NB4 (cell line): ENCODE measurements around the gene TAPBPL.

Experiments
- MAX ChIP-seq: IDR thresholded peaks from 2 replicates; pipeline ENCODE4 v1.6.1; 2011; ENCODE audit warnings: low read depth, low read length
- MYC ChIP-seq: IDR thresholded peaks from 2 replicates; pipeline ENCODE4 v1.6.1; 2011; ENCODE audit warnings: low read depth, low read length
- POLR2A ChIP-seq: IDR thresholded peaks from 2 replicates; pipeline ENCODE4 v1.6.1; 2011; ENCODE audit warnings: mild to moderate bottlenecking; ENCODE audit not compliant: insufficient read length; ENCODE audit errors: extremely low read depth
- TF ChIP-seq, protein P1 (sequence below): IDR thresholded peaks from one replicate; pipeline ENCODE4 v1.5.1; 2012; ENCODE audit warnings: low read depth, low read length

- TF ChIP-seq, protein P1, sequence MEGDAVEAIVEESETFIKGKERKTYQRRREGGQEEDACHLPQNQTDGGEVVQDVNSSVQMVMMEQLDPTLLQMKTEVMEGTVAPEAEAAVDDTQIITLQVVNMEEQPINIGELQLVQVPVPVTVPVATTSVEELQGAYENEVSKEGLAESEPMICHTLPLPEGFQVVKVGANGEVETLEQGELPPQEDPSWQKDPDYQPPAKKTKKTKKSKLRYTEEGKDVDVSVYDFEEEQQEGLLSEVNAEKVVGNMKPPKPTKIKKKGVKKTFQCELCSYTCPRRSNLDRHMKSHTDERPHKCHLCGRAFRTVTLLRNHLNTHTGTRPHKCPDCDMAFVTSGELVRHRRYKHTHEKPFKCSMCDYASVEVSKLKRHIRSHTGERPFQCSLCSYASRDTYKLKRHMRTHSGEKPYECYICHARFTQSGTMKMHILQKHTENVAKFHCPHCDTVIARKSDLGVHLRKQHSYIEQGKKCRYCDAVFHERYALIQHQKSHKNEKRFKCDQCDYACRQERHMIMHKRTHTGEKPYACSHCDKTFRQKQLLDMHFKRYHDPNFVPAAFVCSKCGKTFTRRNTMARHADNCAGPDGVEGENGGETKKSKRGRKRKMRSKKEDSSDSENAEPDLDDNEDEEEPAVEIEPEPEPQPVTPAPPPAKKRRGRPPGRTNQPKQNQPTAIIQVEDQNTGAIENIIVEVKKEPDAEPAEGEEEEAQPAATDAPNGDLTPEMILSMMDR, result no peak
- TF ChIP-seq POLR2A (no peak), MAX (no peak), MYC (no peak)
Observed at GRCh38 chr12:6462234-6462995, 10.6 kb downstream of the TAPBPL start.
